Measurements from ENCODE around the gene GPX2. TPM values are rescaled to one million over a fixed set of nuclear protein-coding genes. Genes with fewer than 3 reads are reported as not detected.

GPX2 gene
- total RNA-seq, 1 donor from 2014 or later, result not detected

DNA sequence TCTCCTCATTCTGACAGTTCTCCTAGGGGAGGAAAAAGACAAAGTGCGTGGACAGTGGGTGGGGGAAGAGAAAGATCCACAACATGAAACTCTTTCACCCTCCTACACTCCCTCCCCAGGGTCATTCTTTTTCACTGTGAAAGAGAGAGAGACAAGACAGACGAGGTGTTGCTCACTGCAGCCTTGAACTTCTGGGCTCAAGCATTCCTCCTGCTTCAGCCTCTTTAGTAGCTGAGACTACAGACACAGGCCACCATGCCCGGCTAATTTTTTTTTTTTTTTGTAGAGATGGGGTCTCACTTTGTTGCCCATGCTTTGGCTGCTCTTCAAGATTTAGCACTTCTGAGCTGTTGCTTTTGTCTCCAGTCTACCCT is 2.7 kb downstream of the GPX2 start:
- Histone ChIP-seq H3K4me3 (no peak overlapping the region), H3K4me1 (no peaks in the 10 kb centered on the region), H3K9me3 (ENCODE audit: low read depth) (no peaks in the 10 kb centered on the region), H3K9ac (no peak overlapping the region), H2AFZ (replicated peaks) (no peak overlapping the region), H3K79me2 (ENCODE audit: low read depth) (no peaks in the 10 kb centered on the region), H3K4me2 (no peak overlapping the region), H4K20me1 (ENCODE audit: low read depth) (peaks cover 10% of the 10 kb centered on the region), H3F3A (ENCODE audit: low read depth) (no peaks in the 10 kb centered on the region), H3K36me3 (no peaks in the 10 kb centered on the region), H3K27ac (no peak overlapping the region), H3K27me3 (no peaks in the 10 kb centered on the region)
- Mint-ChIP-seq H3K36me3 (peaks cover 10% of the 10 kb centered on the region), H3K4me3 (no peak overlapping the region), H3K9me3 (no peaks in the 10 kb centered on the region), H3K27ac (peak overlapping the region; percentile 57), H3K4me1 (no peaks in the 10 kb centered on the region), H3K27me3 (ENCODE audit: insufficient read depth, low read depth) (peaks cover 5% of the 10 kb centered on the region)
- no peak for TF ChIP-seq EZH2 (IDR thresholded peaks at IDR 0.05)
- TF ChIP-seq, protein P1, sequence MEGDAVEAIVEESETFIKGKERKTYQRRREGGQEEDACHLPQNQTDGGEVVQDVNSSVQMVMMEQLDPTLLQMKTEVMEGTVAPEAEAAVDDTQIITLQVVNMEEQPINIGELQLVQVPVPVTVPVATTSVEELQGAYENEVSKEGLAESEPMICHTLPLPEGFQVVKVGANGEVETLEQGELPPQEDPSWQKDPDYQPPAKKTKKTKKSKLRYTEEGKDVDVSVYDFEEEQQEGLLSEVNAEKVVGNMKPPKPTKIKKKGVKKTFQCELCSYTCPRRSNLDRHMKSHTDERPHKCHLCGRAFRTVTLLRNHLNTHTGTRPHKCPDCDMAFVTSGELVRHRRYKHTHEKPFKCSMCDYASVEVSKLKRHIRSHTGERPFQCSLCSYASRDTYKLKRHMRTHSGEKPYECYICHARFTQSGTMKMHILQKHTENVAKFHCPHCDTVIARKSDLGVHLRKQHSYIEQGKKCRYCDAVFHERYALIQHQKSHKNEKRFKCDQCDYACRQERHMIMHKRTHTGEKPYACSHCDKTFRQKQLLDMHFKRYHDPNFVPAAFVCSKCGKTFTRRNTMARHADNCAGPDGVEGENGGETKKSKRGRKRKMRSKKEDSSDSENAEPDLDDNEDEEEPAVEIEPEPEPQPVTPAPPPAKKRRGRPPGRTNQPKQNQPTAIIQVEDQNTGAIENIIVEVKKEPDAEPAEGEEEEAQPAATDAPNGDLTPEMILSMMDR (IDR thresholded peaks at IDR 0.05), result no peak
- no peak for TF ChIP-seq EZH2phosphoT487 (IDR thresholded peaks at IDR 0.05)
- no peak for DNase-seq (ENCODE audit: low spot score)

DNA sequence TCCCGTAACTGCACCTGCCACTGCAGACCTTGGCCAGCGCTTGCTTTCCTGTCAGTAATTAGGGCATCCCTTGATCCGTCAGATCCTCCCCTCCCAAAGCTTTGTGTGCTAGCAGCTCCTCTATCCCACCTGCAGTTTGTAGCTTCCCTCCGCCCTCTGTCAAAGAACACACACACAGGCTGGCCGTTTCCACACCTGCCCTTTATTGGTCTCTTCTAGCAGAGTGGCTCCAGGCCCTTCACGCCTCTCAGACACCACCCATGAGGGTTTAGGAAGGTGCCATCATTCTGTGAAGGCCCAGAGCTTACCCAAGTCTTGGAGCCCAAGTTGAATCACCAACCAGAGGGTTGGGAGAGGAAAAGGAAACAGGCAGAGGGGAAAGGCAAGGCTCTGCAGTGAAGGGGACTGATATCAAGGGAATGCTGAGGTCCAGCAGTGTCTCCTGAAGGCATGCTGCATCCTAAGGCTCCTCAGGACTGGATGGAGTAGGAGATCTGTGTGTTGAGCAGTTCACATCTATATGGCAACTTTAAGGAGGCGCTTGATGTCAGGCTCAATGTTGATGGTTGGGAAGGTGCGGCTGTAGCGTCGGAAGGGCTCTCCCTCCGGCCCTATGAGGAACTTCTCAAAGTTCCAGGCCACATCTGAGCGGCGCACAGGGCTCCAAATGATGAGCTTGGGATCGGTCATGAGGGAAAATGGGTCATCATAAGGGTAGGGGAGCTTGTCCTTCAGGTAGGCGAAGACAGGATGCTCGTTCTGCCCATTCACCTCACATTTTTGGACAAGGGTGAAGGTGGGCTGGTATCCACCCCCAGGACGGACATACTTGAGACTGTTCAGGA is 3.4 kb downstream of the GPX2 start:
- H3K9ac ChIP-seq, result no peak overlapping the region
- H3F3A ChIP-seq (ENCODE audit: low read depth), result no peaks in the 10 kb centered on the region
- no peaks in the 10 kb centered on the region for H3K27me3 ChIP-seq
- DNase-seq (ENCODE audit: low spot score), result no peak
- no peaks in the 10 kb centered on the region for H3K9me3 ChIP-seq (ENCODE audit: low read depth)
- H3K4me1 Mint-ChIP-seq, result no peaks in the 10 kb centered on the region
- no peak overlapping the region for H3K4me2 ChIP-seq
- TF ChIP-seq, protein P1 (IDR thresholded peaks at IDR 0.05), result no peak
- no peak for TF ChIP-seq EZH2 (IDR thresholded peaks at IDR 0.05)
- H3K27ac ChIP-seq, result no peak overlapping the region
- peaks cover 10% of the 10 kb centered on the region for H3K36me3 Mint-ChIP-seq
- H3K9me3 Mint-ChIP-seq, result no peaks in the 10 kb centered on the region
- no peaks in the 10 kb centered on the region for H3K4me1 ChIP-seq
- H3K27ac Mint-ChIP-seq, result peak overlapping the region; percentile 57
- no peak overlapping the region for H2AFZ ChIP-seq (replicated peaks)
- no peaks in the 10 kb centered on the region for H3K79me2 ChIP-seq (ENCODE audit: low read depth)
- H3K4me3 Mint-ChIP-seq, result no peak overlapping the region
- no peak overlapping the region for H3K4me3 ChIP-seq
- no peaks in the 10 kb centered on the region for H3K36me3 ChIP-seq
- H4K20me1 ChIP-seq (ENCODE audit: low read depth), result peaks cover 10% of the 10 kb centered on the region
- peaks cover 5% of the 10 kb centered on the region for H3K27me3 Mint-ChIP-seq (ENCODE audit: insufficient read depth, low read depth)

DNA sequence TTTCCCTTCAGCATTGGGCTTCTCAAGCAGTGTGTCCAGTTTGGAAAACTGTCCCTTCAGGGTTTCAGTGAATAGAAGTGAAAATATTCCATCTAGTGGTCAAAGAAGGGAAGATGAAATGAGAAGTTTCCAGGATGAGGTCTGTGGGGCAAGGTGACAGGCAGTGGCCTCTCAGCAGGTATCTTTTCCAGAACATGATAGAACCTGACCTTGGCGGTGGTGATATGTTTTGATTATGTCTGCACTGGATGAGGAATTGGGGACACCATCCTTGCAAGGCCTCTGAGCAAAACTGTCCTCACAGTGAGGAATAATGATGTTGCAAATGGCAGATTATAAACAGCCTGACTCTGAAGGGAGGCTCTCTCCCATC is 4.7 kb downstream of the GPX2 start:
- no peaks in the 10 kb centered on the region for H3K27me3 ChIP-seq
- H3K9ac ChIP-seq, result no peak overlapping the region
- peaks cover 15% of the 10 kb centered on the region for H4K20me1 ChIP-seq (ENCODE audit: low read depth)
- H2AFZ ChIP-seq (replicated peaks), result no peak overlapping the region
- H3K4me2 ChIP-seq, result no peak overlapping the region
- no peak for DNase-seq (ENCODE audit: low spot score)
- H3K27ac ChIP-seq, result no peak overlapping the region
- TF ChIP-seq, protein P1 (IDR thresholded peaks at IDR 0.05), result peak; percentile 28
- no peak for TF ChIP-seq EZH2 (IDR thresholded peaks at IDR 0.05)
- H3K9me3 ChIP-seq (ENCODE audit: low read depth), result no peaks in the 10 kb centered on the region
- no peaks in the 10 kb centered on the region for H3K4me1 Mint-ChIP-seq
- no peak overlapping the region for H3K4me3 ChIP-seq
- H3K9me3 Mint-ChIP-seq, result no peaks in the 10 kb centered on the region
- H3F3A ChIP-seq (ENCODE audit: low read depth), result no peaks in the 10 kb centered on the region
- peaks cover 9% of the 10 kb centered on the region for H3K36me3 Mint-ChIP-seq
- no peak overlapping the region for H3K27ac Mint-ChIP-seq
- H3K4me3 Mint-ChIP-seq, result no peak overlapping the region
- H3K36me3 ChIP-seq, result peaks cover 9% of the 10 kb centered on the region
- H3K4me1 ChIP-seq, result no peaks in the 10 kb centered on the region
- H3K79me2 ChIP-seq (ENCODE audit: low read depth), result no peaks in the 10 kb centered on the region
- peaks cover 5% of the 10 kb centered on the region for H3K27me3 Mint-ChIP-seq (ENCODE audit: insufficient read depth, low read depth)
